Astrocyte (in vitro differentiated cells and primary cell): ENCODE results near the gene KCNAB3.

ENCODE experiments used
- CTCF ChIP-seq: IDR thresholded peaks from 2 replicates; pipeline ENCODE4 v1.5.1; 2011; ENCODE audit warnings: low read depth, mild to moderate bottlenecking, inconsistent platforms, low read length, moderate library complexity; ENCODE audit not compliant: insufficient read depth
- EZH2 ChIP-seq: IDR thresholded peaks from 2 replicates; pipeline ENCODE4 v1.6.1; 2012; ENCODE audit warnings: mild to moderate bottlenecking, low read length, inconsistent platforms; ENCODE audit not compliant: insufficient read depth

GRCh38 chr17:7945651-7946050 is 16.0 kb upstream of the KCNAB3 start:
- TF ChIP-seq CTCF (no peak), EZH2 (no peak)
